Activated T-cell treated with anti-CD3 and anti-CD28 coated beads for 24 hours (primary cell): ENCODE measurements around the gene DNAAF5.
"Not testable (repeated sequence)": the region's sequence is repeated elsewhere in the genome, so short reads cannot be mapped to it uniquely, and the experiment has no call there.

ENCODE experiments used
- DNase-seq: peaks from one replicate; pipeline ENCODE4 v3.0.0-alpha.2; 2020; ENCODE audit warnings: low read depth

The DNAAF5 gene

DNA sequence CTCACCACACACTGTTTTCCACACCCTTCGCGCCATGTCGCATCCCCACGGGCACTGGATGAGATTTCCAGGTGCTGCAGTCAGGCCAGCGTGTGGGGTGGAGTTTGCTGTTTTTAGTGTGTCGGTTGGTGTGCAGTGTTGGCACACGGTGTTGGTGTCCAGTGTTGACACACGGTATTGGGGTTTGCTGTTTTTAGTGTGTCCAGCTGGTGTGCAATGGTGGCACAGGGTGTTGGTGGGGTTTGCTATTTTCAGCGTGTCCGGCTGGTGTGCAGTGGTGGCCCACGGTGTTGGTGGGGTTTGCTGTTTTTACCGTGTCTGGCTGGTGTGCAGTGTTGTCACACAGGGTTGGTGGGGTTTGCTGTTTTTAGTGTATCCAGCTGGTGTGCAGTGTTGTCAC is 20.7 kb downstream of the DNAAF5 start:
- no peak for DNase-seq

DNA sequence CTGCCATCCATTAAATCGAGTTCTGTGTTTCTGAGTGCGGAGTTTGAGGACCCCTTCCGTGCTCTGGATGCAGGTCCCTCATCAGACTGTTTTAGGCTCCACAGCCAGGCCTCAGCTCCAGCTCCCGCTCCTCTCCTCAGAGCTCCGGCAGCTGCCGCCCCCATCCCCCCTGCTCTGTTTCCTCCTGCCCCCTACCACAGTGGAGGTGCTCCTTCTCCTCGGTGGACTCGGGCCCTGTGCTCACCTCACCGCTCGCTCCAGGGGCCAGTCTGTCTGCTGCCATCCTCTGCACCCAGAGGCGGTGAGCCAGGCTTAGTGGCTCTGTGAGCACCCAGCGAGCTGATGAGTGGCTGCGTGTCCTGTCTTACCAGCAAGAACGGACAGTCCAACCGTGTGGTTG is 21.9 kb downstream of the DNAAF5 start:
- no peak for DNase-seq

DNA sequence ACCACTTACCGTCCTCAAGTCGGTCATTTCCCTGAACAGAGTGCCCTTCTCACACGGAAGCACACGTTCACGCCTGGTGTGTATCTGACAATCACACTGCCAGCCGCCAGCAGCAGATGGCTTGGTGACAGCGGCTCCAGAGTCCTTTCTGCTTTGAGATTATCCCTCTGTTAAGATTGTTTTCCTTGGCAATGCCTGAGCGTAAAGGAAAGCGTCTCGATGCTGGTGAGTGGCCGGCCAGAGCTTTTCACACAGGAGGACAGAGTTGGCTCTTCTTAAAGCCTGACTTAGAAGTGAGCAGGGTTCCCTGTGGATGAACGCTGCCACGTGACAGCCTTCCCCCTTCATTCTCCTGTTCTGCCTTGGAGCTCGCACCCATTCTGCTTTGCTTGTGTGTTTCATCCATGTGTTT is 22.6 kb downstream of the DNAAF5 start:
- DNase-seq, result no peak

DNA sequence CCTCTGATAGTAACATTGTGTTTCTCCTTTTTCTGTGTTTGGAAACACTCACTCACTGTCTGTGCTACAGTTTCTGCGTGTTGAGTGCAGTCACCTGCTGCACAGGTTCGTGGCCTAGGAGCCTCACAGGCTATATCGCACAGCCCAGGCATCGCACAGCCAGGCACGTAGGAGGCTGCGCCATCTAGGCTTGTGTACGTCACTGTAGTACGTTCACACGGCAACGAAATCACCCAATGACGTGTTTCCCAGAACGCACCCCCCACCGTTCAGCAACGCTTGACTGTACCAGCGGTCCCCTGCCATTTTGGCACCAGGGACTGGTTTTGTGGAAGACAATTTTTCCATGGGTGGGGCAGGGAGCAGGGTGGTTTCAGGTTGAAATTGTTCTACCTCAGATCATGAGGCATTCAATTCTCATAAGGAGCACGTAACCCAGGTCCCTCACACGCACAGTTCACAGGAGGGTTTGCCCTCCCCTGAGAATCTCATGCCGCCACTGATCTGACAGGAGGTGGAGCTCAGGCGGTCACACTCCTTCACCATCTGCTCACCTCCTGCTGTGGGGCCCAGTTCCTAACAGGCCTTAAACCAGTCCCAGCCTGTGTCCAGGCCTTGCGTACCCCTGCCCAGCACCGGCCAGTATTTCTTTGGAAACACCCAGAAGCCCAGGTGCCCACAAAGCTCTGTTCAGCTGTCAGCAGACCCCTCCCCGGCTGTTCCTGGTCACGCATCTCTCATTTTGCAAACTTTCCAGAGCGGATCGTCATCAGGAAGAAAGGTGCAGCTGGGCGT is 23.8 kb downstream of the DNAAF5 start:
- no peak for DNase-seq

DNA sequence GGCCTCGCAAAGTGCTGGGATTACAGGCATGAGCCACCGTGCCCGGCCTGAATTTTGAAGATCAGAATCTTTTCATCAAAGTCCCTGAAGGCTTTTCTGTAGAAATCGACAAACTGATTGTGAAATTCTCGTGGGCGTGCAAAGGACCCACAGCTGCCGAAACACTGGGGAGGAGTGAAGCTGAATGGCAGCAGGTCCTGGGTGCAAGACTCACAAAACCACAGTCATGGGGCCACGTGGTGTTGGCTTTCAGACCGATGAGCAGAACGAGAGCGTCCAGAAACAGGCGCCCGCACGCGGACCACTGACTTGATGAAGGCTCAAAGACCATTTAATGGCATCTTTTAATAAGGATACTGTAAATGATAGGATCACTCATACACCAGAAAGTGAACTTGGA is 25.3 kb downstream of the DNAAF5 start:
- no peak for DNase-seq

DNA sequence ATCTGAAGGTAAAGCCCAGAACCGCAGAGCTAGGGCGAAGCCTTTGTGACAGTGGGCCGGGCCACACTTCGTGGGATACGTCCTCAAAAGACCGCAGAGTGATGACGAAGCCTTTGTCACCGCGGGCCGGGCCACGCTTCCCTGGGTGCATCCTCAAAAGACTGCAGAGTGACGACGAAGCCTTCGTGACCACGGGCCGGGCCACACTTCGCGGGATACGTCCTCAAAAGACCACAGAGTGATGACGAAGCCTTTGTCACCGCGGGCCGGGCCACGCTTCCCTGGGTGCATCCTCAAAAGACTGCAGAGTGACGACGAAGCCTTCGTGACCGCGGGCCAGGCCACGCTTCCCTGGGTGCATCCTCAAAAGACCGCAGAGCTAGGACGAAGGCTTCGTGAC is 25.8 kb downstream of the DNAAF5 start:
- not testable (repeated sequence) for DNase-seq

DNA sequence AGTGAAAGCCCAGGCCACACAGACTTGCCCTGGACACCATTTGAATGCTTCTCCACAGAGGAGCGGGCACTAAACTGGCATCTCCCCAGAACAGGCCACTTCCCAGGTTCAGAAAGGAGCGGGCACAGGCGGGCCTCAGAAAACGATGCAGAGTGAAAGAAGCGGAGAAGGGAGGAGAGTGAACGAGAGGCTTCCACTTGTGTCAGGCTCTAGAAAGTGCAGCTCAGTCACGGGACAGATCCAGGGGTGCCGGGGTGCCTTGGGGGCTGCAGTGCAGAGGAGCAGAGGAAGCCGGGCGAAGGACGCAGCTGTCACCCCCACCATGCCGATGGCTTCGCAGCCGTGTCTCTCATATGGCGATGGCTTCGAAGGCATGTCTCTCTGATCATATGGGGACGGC is 26.7 kb downstream of the DNAAF5 start:
- DNase-seq, result no peak

DNA sequence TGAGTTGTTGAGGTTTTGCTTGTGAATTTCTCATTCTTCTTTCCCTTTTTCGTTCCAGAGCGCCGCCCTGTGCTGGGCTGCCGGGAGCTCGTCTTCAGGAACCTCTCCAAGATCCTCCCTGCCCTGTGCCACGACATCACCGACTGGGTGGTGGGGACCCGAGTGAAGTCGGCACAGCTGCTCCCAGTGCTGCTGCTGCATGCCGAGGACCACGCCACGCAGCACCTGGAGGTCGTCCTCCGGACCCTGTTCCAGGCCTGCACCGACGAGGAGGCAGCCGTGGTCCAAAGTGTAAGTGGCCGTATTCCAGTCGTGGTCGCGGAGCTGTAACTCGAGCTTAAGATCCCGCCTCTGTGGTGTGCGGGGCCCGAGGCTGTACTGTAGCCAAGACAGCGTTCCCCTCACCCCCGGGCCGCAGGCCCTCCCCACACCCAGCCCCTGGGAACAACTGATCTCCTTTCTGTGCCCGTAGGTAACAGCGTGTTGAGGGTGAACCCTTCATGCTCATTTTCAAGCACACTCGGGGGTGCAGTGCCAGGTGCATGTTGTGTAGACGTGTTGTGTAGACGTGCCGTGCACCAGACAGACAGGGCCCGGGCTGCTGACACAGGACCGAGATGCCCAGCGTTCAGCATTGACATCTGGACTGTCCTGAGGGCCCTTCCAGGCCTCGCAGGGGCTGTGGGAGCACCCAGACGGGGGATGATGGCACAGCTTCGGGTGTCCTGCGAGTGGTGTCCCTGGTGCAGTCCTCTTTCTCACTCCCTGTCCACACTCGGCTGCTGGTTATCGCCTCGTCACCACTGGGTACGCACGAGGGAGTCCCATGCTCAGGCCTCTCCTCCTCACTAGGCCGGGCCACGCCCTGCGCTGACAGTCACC is 28.3 kb downstream of the DNAAF5 start:
- no peak for DNase-seq

DNA sequence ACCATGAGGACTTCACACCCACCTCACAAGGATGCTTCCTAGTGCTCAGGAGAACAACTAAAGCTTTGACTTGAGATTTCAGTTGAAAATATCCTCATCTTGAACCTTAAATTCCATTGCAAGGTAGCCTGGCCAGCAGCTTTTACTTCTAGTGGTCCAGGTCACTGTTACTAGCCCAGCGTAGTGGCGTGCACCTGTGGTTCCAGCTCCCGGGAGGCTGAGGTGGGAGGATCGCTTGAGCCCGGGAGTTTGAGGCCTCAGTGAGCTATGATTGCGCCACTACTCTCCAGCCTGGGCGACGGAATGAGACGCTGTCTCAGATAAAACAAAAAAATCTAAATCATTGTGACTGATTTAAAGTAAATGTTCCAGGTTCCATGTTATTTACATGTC is 28.9 kb downstream of the DNAAF5 start:
- DNase-seq, result no peak

DNA sequence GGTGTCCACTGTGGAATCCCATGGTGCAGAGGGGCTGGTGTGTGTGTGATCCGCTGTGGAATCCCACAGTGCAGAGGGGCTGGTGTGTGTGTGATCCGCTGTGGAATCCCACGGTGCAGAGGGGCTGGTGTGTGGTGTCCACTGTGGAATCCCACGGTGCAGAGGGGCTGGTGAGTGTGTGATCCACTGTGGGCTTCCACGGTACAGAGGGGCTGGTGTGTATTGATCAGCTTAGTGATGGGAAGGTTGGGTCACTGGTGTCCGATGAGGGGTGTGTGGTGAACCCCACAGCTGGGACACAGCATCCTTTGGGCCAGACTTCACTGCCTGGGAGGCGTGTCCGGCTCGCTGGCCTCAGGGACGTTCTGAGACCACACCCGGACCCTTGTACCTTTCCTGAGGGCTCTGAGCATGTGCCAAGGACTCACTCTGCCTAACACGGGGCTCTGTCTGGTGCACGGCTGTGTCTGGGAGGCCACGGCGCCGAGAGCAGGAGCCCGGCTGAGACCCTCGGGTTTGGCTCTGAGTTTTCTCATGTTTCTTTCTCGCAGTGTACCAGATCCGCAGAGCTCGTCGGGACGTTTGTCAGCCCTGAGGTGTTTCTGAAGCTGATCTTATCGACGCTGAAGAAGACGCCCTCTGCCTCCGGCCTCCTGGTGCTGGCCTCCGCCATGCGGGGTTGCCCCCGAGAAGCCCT is 29.9 kb downstream of the DNAAF5 start:
- DNase-seq, result no peak

DNA sequence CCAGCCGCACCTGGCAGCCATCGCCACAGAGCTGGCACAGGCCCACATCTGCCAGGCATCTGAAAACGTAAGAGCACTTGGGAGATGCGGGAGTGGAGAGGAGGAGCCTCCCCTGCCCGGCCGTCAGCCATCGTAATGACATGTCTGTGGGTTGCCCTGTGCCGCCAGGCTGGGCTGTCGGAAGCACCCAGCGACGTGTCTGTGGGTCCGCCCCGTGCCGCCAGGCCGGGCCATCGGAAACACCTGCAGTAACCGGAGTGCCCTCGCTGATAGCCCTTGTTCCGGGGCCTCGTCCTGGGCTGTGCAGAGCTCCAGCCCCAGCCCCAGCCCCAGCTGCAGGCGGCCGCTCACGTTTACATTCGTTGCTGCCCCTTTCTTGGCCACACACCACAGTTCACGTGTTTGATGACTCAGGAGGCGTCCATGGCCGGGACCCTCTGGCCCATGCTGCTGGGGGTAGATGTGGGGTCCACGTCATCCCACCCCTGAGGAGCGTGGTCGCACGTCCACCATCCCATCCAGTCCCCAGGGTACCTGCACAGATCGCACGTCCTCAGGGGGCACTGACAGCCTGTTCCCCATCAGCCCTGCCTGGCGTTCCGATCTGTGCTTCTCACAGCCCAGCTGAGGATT is 30.5 kb downstream of the DNAAF5 start:
- DNase-seq, result no peak

DNA sequence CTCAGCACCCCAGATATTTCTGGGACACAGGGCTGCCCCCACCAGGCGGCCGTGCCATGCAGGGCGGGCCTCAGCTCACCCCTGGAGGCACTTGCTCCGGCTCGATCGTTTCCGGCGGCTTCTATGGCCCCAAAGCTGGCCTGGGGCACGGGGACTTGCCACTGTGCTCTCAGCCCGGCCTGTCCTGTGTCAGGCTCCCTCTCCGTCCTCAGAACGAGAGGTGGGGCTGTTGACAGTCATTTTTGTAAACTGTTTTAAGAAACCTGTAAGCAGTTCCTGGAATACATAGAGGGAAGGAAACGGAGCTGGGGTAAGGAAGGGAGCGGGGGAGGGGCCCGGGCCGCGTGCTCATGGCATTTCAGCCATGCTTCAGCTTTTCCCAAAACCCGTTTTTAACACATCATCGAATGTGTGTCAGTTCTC is 31.3 kb downstream of the DNAAF5 start:
- no peak for DNase-seq

DNA sequence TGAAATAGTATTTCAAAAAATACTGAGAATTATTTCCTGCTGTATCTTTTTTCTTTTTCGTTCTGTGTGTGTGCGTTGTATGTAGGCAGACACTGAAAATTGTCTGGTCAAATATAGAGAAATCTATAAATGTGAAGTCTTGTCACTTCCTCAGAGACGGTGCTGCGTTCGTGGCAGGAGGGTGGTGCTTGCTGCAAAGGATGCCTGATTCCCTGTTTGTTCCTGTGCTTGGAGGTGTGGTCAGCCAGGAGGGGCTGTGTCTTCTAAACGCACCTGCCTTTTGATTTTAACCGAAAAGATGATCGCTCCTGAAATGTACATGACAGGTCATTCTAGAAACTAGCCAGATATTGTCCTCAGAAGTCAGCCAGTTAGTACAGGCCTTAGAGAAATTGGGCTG is 33.1 kb downstream of the DNAAF5 start:
- DNase-seq, result no peak

DNA sequence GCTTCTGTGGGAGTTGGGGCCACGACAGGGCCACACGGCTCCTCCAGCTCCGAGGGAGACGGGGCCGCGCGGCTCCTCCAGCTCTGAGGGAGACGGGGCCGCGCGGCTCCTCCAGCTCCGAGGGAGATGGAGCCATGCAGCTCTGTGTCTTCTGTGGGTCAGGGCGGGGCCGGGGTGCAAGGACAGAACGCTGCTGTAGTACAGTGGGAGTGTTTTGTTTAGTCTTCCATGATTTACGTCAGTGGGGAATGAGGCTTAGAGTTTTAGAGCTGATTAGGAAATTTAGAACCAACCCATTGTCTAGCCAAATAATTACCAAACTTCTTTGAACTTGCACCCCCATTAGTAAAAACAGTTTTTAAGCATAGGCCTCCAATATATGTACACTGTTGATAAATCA is 33.5 kb downstream of the DNAAF5 start:
- DNase-seq, result no peak

DNA sequence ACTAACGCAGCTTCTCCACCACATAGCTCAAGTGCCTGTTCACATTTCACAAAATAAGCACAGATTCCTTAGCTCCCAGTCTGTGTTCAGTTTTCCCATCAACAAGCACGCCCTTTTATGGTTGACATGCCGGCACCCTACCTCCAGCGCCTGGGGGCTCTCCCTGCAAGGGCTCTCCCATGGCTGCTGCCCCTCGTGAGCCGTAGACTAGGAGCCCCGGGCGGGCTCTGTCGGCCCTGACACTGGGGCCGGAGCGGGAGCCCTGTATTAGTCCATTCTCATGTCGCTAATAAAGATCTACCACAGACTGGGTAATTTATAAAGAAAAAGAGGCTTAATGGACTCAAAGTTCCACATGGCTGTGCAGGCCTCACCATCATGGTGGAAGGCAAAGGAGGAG is 34.6 kb downstream of the DNAAF5 start:
- no peak for DNase-seq

DNA sequence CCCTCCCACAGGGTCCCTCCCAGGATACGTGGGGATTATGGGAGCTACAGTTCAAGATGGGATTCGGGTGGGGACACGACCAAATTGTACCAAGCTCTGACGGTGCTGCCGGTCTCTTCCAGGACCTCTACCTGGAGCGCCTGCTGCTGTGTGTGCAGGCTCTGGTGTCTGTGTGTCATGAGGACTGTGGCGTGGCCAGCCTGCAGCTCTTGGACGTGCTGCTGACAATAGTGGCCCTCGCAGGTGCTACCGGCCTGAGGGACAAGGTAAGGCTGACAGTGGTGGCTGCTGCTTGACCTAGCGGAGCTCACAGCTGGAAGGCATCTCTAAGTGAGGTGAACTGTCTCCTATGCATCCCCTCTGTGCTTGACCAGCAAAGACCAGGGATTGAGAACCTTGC is 35.1 kb downstream of the DNAAF5 start:
- no peak for DNase-seq

DNA sequence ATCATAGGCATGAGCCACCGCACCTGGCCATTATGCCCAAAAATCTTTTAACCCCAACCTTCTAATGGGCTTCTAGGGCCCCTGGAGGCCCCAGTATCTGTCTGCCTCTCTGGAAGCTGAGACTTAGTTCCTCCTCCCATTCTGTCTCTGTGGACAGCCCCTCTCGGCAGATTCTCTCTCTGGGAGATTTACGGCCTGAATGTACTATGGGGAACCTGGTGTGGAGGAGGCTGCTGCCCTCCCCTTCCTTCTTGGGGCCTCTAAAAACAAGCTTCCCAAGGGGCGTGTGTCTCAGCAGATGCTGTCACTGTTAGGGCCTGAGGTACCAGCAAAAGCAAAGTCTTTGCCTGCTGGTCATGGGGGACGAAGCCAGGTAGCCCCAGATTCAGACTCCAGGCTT is 36.4 kb downstream of the DNAAF5 start:
- no peak for DNase-seq

DNA sequence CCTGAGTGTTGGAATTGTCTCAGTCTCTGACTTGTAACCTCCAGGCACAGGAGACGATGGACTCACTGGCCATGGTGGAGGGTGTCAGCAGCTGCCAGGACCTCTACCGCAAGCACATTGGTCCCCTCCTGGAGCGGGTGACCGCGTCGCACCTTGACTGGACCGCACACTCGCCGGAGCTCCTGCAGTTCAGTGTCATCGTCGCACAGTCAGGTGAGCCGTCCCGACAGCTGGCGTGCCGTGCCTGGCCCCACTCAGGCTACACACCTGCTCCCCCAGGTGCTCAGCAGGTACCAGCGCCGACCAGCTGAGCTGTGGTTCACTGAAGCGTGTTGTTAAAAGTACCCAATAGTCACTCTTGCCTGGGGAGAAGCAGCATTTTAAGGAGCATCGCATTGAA is 37.3 kb downstream of the DNAAF5 start:
- no peak for DNase-seq

DNA sequence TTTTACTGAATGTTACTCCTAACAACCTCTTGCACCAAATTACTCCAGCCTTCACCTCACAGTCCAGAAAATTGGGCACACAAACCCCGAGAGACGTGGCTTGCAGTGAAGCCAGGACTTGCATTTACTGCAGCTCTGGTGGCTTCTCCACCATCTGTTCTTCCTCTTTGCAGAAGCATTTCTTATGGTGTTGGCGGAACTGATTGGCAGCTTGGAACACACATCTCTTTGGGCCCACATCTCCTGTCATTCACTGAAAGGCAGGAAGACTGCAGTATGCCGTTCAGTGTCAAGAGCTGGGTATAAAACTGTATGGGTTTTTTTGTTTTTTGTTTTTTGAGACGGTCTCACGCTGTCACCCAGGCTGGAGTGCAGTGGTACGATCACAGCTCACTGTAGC is 38.9 kb downstream of the DNAAF5 start:
- no peak for DNase-seq

DNA sequence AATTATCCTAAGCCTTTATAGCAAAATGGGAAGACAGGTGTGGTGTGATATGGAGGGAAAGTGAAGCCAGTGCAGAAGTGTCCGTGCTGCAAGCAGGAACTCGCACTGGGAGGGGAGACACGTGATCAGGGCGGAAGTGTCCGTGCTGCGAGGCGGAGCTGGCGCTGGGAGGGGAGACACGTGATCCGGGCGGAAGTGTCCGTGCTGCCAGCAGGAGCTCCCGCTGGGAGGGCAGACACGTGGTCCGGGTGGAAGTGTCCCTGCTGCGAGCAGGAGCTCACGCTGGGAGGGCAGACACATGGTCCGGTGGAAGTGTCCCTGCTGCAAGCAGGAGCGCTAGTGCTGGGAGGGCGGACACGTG is 41.1 kb downstream of the DNAAF5 start:
- DNase-seq, result no peak

DNA sequence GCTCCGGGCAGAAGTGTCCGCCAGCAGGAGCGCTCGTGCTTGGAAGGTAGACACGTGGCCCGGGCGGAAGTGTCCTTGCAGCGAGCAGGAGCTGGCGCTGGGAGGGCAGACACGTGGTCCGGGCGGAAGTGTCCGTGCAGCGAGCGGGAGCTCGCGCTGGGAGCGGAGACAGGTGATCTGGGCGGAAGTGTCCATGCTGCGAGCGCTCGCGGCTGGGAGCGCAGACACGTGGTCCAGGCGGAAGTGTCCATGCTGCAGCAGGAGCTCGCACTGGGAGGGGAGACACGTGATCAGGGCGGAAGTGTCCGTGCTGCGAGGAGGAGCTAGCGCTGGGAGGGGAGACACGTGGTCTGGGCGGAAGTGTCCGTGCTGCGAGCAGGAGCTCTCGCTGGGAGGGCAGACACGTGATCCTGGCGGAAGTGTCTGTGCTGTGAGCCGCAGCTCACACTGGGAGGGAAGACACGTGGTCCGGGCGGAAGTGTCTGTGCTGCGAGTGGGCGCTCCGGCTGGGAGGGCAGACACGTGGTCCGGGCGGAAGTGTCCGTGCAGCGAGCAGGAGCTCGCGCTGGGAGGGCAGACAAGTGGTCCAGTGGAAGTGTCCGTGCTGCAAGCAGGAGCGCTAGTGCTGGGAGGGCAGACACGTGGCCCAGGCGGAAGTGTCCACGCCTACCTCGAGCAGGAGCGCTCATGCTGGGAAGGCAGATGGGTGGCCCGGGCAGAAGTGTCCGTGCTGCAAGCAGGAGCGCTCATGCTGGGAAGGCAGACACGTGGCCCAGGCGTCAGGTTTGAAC is 41.6 kb downstream of the DNAAF5 start:
- peak; percentile 23 for DNase-seq
